Measurements from ENCODE around the gene PUM1. TPM values are rescaled to one million over a fixed set of nuclear protein-coding genes. Genes with fewer than 3 reads are reported as not detected.

Gene PUM1
- total RNA-seq, 1 donor from 2014 or later, result 105 TPM

GRCh38 chr1:30887485-30888315 lies 177.8 kb downstream of the PUM1 start:
- H3K27ac Mint-ChIP-seq (ENCODE audit: unreplicated experiment), result peak overlapping the region; percentile 93
- DNase-seq (ENCODE audit: low spot score), result no peak
- no peak for TF ChIP-seq CTCF (IDR thresholded peaks at IDR 0.05)
- H3K9me3 Mint-ChIP-seq (ENCODE audit: low read depth), result no peaks in the 10 kb centered on the region
- H3K4me1 Mint-ChIP-seq (ENCODE audit: low read depth), result peaks cover 34% of the 10 kb centered on the region
- H3K36me3 Mint-ChIP-seq (ENCODE audit: low read depth), result no peaks in the 10 kb centered on the region
- no peak overlapping the region for H3K4me3 Mint-ChIP-seq (ENCODE audit: unreplicated experiment)
- no peaks in the 10 kb centered on the region for H3K27me3 Mint-ChIP-seq (ENCODE audit: low read depth)

DNA sequence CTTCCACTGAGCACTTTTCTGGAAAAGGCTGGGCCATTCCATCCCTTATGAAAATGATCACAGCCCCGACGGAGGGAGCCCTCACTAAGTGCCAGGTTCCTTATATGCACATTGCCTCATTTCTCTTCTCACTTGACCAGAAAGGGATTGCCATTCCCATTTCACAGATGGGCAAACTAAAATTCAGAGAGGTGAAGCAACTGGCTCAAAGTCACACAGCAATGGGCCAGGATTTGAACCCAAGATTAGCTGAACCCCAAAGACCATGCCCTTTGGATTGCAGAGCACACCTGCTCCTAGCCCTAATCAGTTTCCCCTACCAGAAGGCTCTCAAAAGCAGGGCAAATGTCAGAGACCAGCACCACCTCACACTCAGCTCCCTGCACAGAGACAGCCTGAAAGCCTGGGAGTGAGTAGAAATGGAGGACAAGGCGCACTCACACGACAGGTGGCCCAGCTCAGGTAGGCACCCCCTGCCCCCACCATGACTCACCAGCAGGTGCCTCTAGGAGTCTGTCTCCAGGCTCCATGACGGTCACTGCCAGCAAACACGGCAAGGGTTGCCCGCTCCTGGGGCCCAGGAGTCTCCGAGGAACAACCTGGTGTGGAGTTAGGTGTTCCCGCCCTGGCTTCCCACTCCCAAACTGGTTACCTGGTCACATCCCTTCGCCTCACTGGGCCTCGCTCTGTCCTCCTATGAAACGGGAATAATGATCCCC lies 178.6 kb downstream of the PUM1 start:
- no peaks in the 10 kb centered on the region for H3K9me3 Mint-ChIP-seq (ENCODE audit: low read depth)
- DNase-seq (ENCODE audit: low spot score), result no peak
- H3K4me3 Mint-ChIP-seq (ENCODE audit: unreplicated experiment), result no peak overlapping the region
- TF ChIP-seq CTCF (IDR thresholded peaks at IDR 0.05), result no peak
- peaks cover 32% of the 10 kb centered on the region for H3K4me1 Mint-ChIP-seq (ENCODE audit: low read depth)
- H3K36me3 Mint-ChIP-seq (ENCODE audit: low read depth), result no peaks in the 10 kb centered on the region
- H3K27ac Mint-ChIP-seq (ENCODE audit: unreplicated experiment), result peak overlapping the region; percentile 93
- H3K27me3 Mint-ChIP-seq (ENCODE audit: low read depth), result no peaks in the 10 kb centered on the region

DNA sequence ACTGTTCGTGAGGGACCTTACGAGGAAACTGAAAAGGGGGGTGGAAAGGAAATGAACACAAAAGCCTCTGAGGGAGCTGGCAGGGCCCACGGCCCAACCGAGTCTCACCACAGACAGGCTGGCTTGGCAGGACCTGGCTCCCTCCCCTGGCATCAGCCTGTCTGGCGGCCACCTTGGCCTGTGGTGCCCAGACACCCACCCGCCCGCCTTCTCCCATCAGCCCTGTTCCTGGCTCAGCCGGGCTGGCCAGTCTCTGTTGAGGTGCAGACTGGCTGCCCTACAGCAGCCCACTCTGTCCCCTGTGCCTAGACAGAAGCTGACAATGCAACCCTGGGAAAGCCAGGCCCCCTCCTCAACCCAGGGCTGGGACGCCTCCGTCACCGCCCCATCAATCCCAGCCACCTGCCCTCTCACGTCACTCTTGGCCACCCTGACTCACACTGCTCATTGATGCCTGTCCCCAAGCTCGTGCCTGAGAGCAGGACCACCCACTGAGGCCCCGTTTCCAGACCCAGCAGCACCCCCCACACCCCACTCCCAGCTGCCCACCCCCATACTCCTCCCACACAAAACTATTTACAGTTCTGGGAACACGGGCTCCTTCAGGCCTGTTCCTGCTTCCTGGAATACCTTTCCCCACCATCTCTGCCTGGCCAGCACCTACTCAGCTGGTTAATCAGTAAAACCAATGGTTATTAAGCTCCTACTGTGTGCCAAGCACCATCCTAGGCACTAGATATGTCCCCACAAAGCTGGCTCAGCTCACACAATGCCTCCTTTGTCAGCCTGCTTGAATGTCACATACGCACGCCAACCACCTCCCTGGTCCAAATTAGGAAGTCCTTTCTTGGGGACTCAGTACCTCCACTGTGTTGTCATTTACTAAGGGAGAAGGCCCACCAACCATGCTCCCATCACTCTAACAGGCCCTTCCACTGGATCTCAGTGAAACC lies 179.7 kb downstream of the PUM1 start:
- peaks cover 3% of the 10 kb centered on the region for H3K27me3 Mint-ChIP-seq (ENCODE audit: low read depth)
- H3K36me3 Mint-ChIP-seq (ENCODE audit: low read depth), result no peaks in the 10 kb centered on the region
- peaks cover 32% of the 10 kb centered on the region for H3K4me1 Mint-ChIP-seq (ENCODE audit: low read depth)
- no peak overlapping the region for H3K4me3 Mint-ChIP-seq (ENCODE audit: unreplicated experiment)
- H3K9me3 Mint-ChIP-seq (ENCODE audit: low read depth), result no peaks in the 10 kb centered on the region
- no peak for TF ChIP-seq CTCF (IDR thresholded peaks at IDR 0.05)
- no peak overlapping the region for H3K27ac Mint-ChIP-seq (ENCODE audit: unreplicated experiment)
- no peak for DNase-seq (ENCODE audit: low spot score)

- DNase-seq (ENCODE audit: low spot score), result no peak
- H3K27me3 Mint-ChIP-seq (ENCODE audit: low read depth), result peaks cover 3% of the 10 kb centered on the region
- peaks cover 35% of the 10 kb centered on the region for H3K4me1 Mint-ChIP-seq (ENCODE audit: low read depth)
- H3K27ac Mint-ChIP-seq (ENCODE audit: unreplicated experiment), result no peak overlapping the region
- no peaks in the 10 kb centered on the region for H3K9me3 Mint-ChIP-seq (ENCODE audit: low read depth)
- no peaks in the 10 kb centered on the region for H3K36me3 Mint-ChIP-seq (ENCODE audit: low read depth)
- H3K4me3 Mint-ChIP-seq (ENCODE audit: unreplicated experiment), result no peak overlapping the region
- TF ChIP-seq CTCF (IDR thresholded peaks at IDR 0.05), result no peak
Observed at GRCh38 chr1:30884723-30885122, 180.8 kb downstream of the PUM1 start.

All from chondrocyte (in vitro differentiated cells).